GDM1 (cell line): ENCODE measurements around the gene NCL.

Experiments
- DNase-seq: peaks from one replicate; lab custom pipeline; 2025; lab: John Stamatoyannopoulos, UW

Gene NCL

GRCh38 chr2:231463698-231464575, at the start of gene NCL:
Gene NCL, minus strand, starts transcription at chr2:231464484. Its CDS starts 131 bp downstream, at chr2:231464353.
- DNase-seq: peak; percentile 77

- DNase-seq: no peak
These were observed 49.5 kb upstream of the NCL start for GRCh38 chr2:231513746-231514224.

- no peak for DNase-seq
These were observed 47.9 kb upstream of the NCL start for GRCh38 chr2:231512222-231512621.

GRCh38 chr2:231503766-231504165, 39.5 kb upstream of the NCL start:
- no peak for DNase-seq

- DNase-seq: no peak
These were observed 38.3 kb upstream of the NCL start for GRCh38 chr2:231502596-231502995.

GRCh38 chr2:231497651-231498050, 33.4 kb upstream of the NCL start:
- no peak for DNase-seq

- no peak for DNase-seq
These were observed 30.4 kb upstream of the NCL start for GRCh38 chr2:231494669-231495068.

- no peak for DNase-seq
These were observed 26.5 kb upstream of the NCL start for GRCh38 chr2:231490801-231491200.

GRCh38 chr2:231489990-231490389, 25.7 kb upstream of the NCL start:
- DNase-seq: no peak

GRCh38 chr2:231488331-231488730, 24.0 kb upstream of the NCL start:
- DNase-seq: no peak

GRCh38 chr2:231486851-231487596, 22.7 kb upstream of the NCL start:
- no peak for DNase-seq

- DNase-seq: no peak
These were observed 19.4 kb upstream of the NCL start for GRCh38 chr2:231483398-231484329.

- peak; percentile 34 for DNase-seq
These were observed 18.6 kb upstream of the NCL start for GRCh38 chr2:231482806-231483391.

- DNase-seq: no peak
These were observed 16.5 kb upstream of the NCL start for GRCh38 chr2:231480781-231481180.

GRCh38 chr2:231479455-231479854, 15.2 kb upstream of the NCL start:
- DNase-seq: no peak

GRCh38 chr2:231476920-231477319, 12.6 kb upstream of the NCL start:
- DNase-seq: no peak

- no peak for DNase-seq
These were observed 11.7 kb upstream of the NCL start for GRCh38 chr2:231475965-231476364.

GRCh38 chr2:231472816-231473215, 8.5 kb upstream of the NCL start:
- DNase-seq: no peak

GRCh38 chr2:231470246-231470900, 6.1 kb upstream of the NCL start:
- no peak for DNase-seq

GRCh38 chr2:231469583-231469950, 5.3 kb upstream of the NCL start:
- no peak for DNase-seq
